ENCODE measurements around the gene GPR39. TPM values are rescaled to one million over a fixed set of nuclear protein-coding genes. Genes with fewer than 3 reads are reported as not detected.

GPR39 gene
- total and polyA plus RNA-seq, 2 donors (not counting 1 experiment from before 2014, with no cell fraction given) = not detected

- CTCF ChIA-PET = no interaction called here
- Histone ChIP-seq H3K9me3 (ENCODE audit: control extremely low read depth in 1 of 3, control insufficient read depth in 2 of 3, insufficient read depth in 1 of 3, low read length in 2 of 3) (no peaks in the 10 kb centered on the region), H3K79me2 (ENCODE audit: control insufficient read depth, insufficient read depth, low read length) (no peaks in the 10 kb centered on the region), H3K9ac (ENCODE audit: low read length) (no peak overlapping the region), H3K27ac (ENCODE audit: low read length in 2 of 2) (no peak overlapping the region), H3K4me3 (ENCODE audit: control extremely low read depth in 1 of 5, extremely low read depth in 1 of 5, insufficient read depth in 1 of 5, low read depth in 2 of 5, low read length in 4 of 5) (no peak overlapping the region), H3K27me3 (replicated peaks in 1 of 4; ENCODE audit: control extremely low read depth in 1 of 4, control insufficient read depth in 3 of 4, insufficient read depth in 4 of 4, low read length in 3 of 4) (peaks cover 0 to 3% (median 0%) of the 10 kb centered on the region in 4 experiments), H2AFZ (ENCODE audit: insufficient read depth, low read depth, low read length, poor library complexity, severe bottlenecking) (no peak overlapping the region), H3K4me2 (replicated peaks; ENCODE audit: low read depth, low read length, poor library complexity, severe bottlenecking) (no peak overlapping the region), H3K4me1 (ENCODE audit: control insufficient read depth in 2 of 2, insufficient read depth in 2 of 2, low read length in 2 of 2) (no peaks in the 10 kb centered on the region), H4K20me1 (ENCODE audit: control insufficient read depth, insufficient read depth, low read length, poor library complexity, severe bottlenecking) (no peaks in the 10 kb centered on the region), H3K36me3 (replicated peaks in 1 of 2; ENCODE audit: control extremely low read depth in 1 of 2, control insufficient read depth in 1 of 2, extremely low read depth in 1 of 2, insufficient read depth in 2 of 2, low read length in 1 of 2) (no peaks in the 10 kb centered on the region)
- Mint-ChIP-seq H3K9me3 (ENCODE audit: insufficient read depth) (no peaks in the 10 kb centered on the region), H3K4me3 (no peak overlapping the region), H3K27ac (no peak overlapping the region), H3K27me3 (peaks cover 12% of the 10 kb centered on the region), H3K4me1 (no peaks in the 10 kb centered on the region)
- ATAC-seq (ENCODE audit: low read depth) (no peak), DNase-seq (no peak)
- POLR2A ChIA-PET = no interaction called here
- WGBS (ENCODE audit: insufficient coverage) = 94% methylated on average over 5 of the region's 5 CpGs
- intact Hi-C loops (cut with micrococcal nuclease) = no loop called here
- TF ChIP-seq CTCF (IDR thresholded peaks at IDR 0.05) = no peak
- TF ChIP-seq EZH2 (IDR thresholded peaks at IDR 0.05; ENCODE audit: borderline replicate concordance, insufficient read depth, low read depth, low read length, poor library complexity, severe bottlenecking) = no peak
Measured at GRCh38 chr2:132424526-132425121, 8.0 kb downstream of the GPR39 start.

- H2AFZ ChIP-seq (ENCODE audit: insufficient read depth, low read depth, low read length, poor library complexity, severe bottlenecking) = no peak overlapping the region
- TF ChIP-seq EZH2 (IDR thresholded peaks at IDR 0.05; ENCODE audit: borderline replicate concordance, insufficient read depth, low read depth, low read length, poor library complexity, severe bottlenecking) = no peak
- no peaks in the 10 kb centered on the region for H3K4me1 ChIP-seq (ENCODE audit: control insufficient read depth in 2 of 2, insufficient read depth in 2 of 2, low read length in 2 of 2)
- CTCF ChIA-PET = no interaction called here
- Mint-ChIP-seq H3K4me3 (no peak overlapping the region), H3K9me3 (ENCODE audit: insufficient read depth) (no peaks in the 10 kb centered on the region), H3K27me3 (peaks cover 11% of the 10 kb centered on the region), H3K27ac (no peak overlapping the region), H3K4me1 (no peaks in the 10 kb centered on the region)
- H3K9ac ChIP-seq (ENCODE audit: low read length) = no peak overlapping the region
- WGBS (ENCODE audit: insufficient coverage) = 86% methylated on average over 1 of the region's 3 CpGs
- intact Hi-C loops (cut with micrococcal nuclease) = no loop called here
- peaks cover 0 to under 1% (median 0%) of the 10 kb centered on the region in 4 experiments for H3K27me3 ChIP-seq (replicated peaks in 1 of 4; ENCODE audit: control extremely low read depth in 1 of 4, control insufficient read depth in 3 of 4, insufficient read depth in 4 of 4, low read length in 3 of 4)
- H4K20me1 ChIP-seq (ENCODE audit: control insufficient read depth, insufficient read depth, low read length, poor library complexity, severe bottlenecking) = no peaks in the 10 kb centered on the region
- POLR2A ChIA-PET = no interaction called here
- ATAC-seq (ENCODE audit: low read depth) (no peak), DNase-seq (no peak)
- no peak overlapping the region for H3K27ac ChIP-seq (ENCODE audit: low read length in 2 of 2)
- H3K36me3 ChIP-seq (replicated peaks in 1 of 2; ENCODE audit: control extremely low read depth in 1 of 2, control insufficient read depth in 1 of 2, extremely low read depth in 1 of 2, insufficient read depth in 2 of 2, low read length in 1 of 2) = no peaks in the 10 kb centered on the region
- no peak overlapping the region for H3K4me3 ChIP-seq (ENCODE audit: control extremely low read depth in 1 of 5, extremely low read depth in 1 of 5, insufficient read depth in 1 of 5, low read depth in 2 of 5, low read length in 4 of 5)
- H3K9me3 ChIP-seq (ENCODE audit: control extremely low read depth in 1 of 3, control insufficient read depth in 2 of 3, insufficient read depth in 1 of 3, low read length in 2 of 3) = no peaks in the 10 kb centered on the region
- no peaks in the 10 kb centered on the region for H3K79me2 ChIP-seq (ENCODE audit: control insufficient read depth, insufficient read depth, low read length)
- no peak overlapping the region for H3K4me2 ChIP-seq (replicated peaks; ENCODE audit: low read depth, low read length, poor library complexity, severe bottlenecking)
Measured at GRCh38 chr2:132426033-132426432, 9.4 kb downstream of the GPR39 start.

All from B cell (primary cell).